ENCODE results near the gene SLC5A3. TPM values are rescaled to one million over a fixed set of nuclear protein-coding genes. Genes with fewer than 3 reads are reported as not detected.

SLC5A3 gene
- total and polyA plus RNA-seq, 2 of the 8 experiments (the other 6 are each of a cell fraction or from before 2014, with no cell fraction given): 4.0 to 19.4 TPM

DNA sequence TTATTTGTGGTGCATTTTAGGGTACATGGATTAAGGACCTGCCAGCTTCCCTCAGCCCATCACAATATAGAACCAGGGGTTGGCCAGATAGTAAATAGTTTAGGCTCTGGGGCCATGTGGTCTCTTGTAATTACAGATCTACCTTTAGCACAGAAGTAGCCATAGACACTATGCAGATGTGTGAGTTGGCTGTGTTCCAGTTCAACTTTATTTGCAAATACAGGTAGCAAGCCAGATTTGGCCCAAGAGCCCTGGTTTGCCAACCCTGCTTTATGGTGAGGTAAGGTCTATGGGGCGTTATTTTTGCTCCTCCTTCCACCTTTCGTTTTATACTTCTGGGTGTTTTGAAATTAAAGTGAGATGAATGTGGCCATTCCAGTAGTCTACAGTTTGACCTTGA, 48.7 kb downstream of the SLC5A3 start (continued):
- TF ChIP-seq CHD7 (IDR thresholded peaks at IDR 0.05; ENCODE audit: insufficient replicate concordance, low read length) (no peak), GABPA (IDR thresholded peaks at IDR 0.05; ENCODE audit: borderline replicate concordance, insufficient read depth, low read length) (no peak), TEAD4 (IDR thresholded peaks at IDR 0.05; ENCODE audit: low read depth, low read length) (no peak), EGR1 (IDR thresholded peaks at IDR 0.05; ENCODE audit: borderline replicate concordance, low read depth, low read length) (no peak), SUZ12 (IDR thresholded peaks at IDR 0.05; ENCODE audit: low read length) (no peak), YY1 (IDR thresholded peaks at IDR 0.05; ENCODE audit: low read depth, low read length) (no peak), RAD21 (IDR thresholded peaks at IDR 0.05 in 1 of 2, conservative IDR thresholded peaks at IDR 0.05 in 1 of 2; ENCODE audit: low read depth in 2 of 2, low read length in 2 of 2) (no peak), SIN3A (conservative IDR thresholded peaks at IDR 0.05 in 1 of 2, IDR thresholded peaks at IDR 0.05 in 1 of 2; ENCODE audit: low read depth in 1 of 2, low read length in 2 of 2) (no peak), SP1 (IDR thresholded peaks at IDR 0.05; ENCODE audit: low read depth, low read length) (no peak), CBX5 (IDR thresholded peaks at IDR 0.05; ENCODE audit: low read depth, low read length) (no peak)
